Hepatocyte (in vitro differentiated cells): ENCODE data around the gene ALDOC.

Experiments
- EZH2 ChIP-seq: fragments of 200-600 bp; sonication (generic); IDR thresholded peaks from 2 replicates; pipeline ENCODE4 v1.6.1; 2016; ENCODE audit warnings: antibody characterized with exemption, mild to moderate bottlenecking, borderline replicate concordance
- EZH2phosphoT487 ChIP-seq: fragments of 200-600 bp; sonication (generic); IDR thresholded peaks from one replicate; pipeline ENCODE4 v1.6.1; 2018; ENCODE audit warnings: antibody characterized with exemption, mild to moderate bottlenecking, low read depth, moderate library complexity; ENCODE audit not compliant: unreplicated experiment, severe bottlenecking
- TF ChIP-seq, protein P1 (sequence below): fragments of 200-600 bp; sonication (generic); IDR thresholded peaks from 2 replicates; pipeline ENCODE4 v1.5.1; 2016; ENCODE audit warnings: antibody characterized with exemption, mild to moderate bottlenecking; ENCODE audit not compliant: poor library complexity

DNA sequence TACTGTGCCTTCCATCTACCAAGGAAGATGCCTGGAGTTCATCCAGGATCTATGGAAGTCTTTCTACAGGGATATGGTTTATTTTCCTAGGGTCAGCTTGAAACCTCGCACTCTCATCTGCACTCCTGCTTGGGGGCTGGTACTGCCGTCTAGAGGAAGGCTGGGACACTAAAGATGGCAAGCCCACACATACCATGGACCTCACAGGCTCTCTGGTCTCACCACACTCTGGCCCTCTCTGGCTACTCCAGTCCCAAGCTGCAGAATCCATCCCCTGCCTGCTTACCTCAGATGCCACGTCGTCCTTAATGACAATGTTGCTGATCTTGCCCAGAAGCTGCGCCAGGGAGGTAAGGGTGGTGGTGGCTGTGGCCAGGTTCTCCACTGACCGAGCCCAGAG, 22.1 kb downstream of the ALDOC start:
- TF ChIP-seq, protein P1, sequence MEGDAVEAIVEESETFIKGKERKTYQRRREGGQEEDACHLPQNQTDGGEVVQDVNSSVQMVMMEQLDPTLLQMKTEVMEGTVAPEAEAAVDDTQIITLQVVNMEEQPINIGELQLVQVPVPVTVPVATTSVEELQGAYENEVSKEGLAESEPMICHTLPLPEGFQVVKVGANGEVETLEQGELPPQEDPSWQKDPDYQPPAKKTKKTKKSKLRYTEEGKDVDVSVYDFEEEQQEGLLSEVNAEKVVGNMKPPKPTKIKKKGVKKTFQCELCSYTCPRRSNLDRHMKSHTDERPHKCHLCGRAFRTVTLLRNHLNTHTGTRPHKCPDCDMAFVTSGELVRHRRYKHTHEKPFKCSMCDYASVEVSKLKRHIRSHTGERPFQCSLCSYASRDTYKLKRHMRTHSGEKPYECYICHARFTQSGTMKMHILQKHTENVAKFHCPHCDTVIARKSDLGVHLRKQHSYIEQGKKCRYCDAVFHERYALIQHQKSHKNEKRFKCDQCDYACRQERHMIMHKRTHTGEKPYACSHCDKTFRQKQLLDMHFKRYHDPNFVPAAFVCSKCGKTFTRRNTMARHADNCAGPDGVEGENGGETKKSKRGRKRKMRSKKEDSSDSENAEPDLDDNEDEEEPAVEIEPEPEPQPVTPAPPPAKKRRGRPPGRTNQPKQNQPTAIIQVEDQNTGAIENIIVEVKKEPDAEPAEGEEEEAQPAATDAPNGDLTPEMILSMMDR: no peak
- TF ChIP-seq EZH2phosphoT487 (no peak), EZH2 (no peak)
